ENCODE data around the gene PSEN1. TPM values are rescaled to one million over a fixed set of nuclear protein-coding genes. Genes with fewer than 3 reads are reported as not detected.
A peak's percentile ranks its signal among the peaks of the same experiment; 100 is the strongest.
"Not testable (repeated sequence)": the region's sequence is repeated elsewhere in the genome, so short reads cannot be mapped to it uniquely, and the experiment has no call there.

PSEN1 gene
- polyA plus RNA-seq, 1 donor (not counting 4 experiments of a cell fraction or from before 2014, with no cell fraction given): 32.6 TPM

DNA sequence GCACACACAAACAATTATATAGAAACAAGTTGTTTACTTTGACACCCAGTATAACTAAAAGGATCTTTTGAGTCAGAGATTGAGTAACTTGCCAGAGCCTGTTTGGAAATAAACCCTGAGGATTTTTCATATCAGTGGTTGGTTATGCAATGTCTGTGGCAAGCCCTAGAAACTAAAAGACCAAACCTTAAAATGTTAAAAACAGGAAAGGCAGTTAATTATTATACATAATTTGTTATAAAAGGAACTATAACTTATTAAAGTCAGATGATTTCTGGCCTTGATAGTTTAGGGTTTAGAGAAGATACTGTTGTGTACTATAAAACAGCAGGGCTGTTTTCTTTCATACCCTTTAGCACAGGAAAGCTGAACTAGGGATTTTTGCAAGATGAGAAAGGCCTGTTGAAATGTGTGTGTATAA lies 44.1 kb downstream of the PSEN1 start:
- Histone ChIP-seq H2AFZ (ENCODE audit: control insufficient read depth, low read length) (no peak overlapping the region), H3K4me2 (ENCODE audit: control insufficient read depth, extremely low read depth, insufficient read depth, low read depth, low read length) (peak overlapping the region; percentile 54), H3K4me1 (ENCODE audit: control insufficient read depth, extremely low read depth, insufficient read depth, low read length) (peaks cover 13% of the 10 kb centered on the region), H3K4me3 (ENCODE audit: control insufficient read depth in 2 of 3, extremely low read depth in 1 of 3, insufficient read depth in 2 of 3, low read depth in 1 of 3, low read length in 3 of 3) (no peak overlapping the region), H3K9ac (ENCODE audit: control insufficient read depth, extremely low read depth, insufficient read depth, low read length) (peak overlapping the region; percentile 52), H3K9me3 (ENCODE audit: control insufficient read depth, low read depth, low read length) (no peaks in the 10 kb centered on the region), H3K27ac (ENCODE audit: control insufficient read depth, insufficient read depth, low read length) (peak overlapping the region; percentile 90), H3K79me2 (ENCODE audit: control insufficient read depth, insufficient read depth, low read length) (no peaks in the 10 kb centered on the region), H3K36me3 (ENCODE audit: control insufficient read depth in 2 of 2, extremely low read depth in 1 of 2, insufficient read depth in 2 of 2, low read length in 2 of 2) (peaks cover 4 to 5% of the 10 kb centered on the region in 2 experiments), H4K20me1 (ENCODE audit: control insufficient read depth, extremely low read depth, insufficient read depth, low read length) (no peaks in the 10 kb centered on the region), H3K27me3 (ENCODE audit: control insufficient read depth, extremely low read depth, insufficient read depth, low read length) (no peaks in the 10 kb centered on the region), H3K9me1 (ENCODE audit: control insufficient read depth, extremely low read depth, insufficient read depth, low read length) (no peaks in the 10 kb centered on the region)
- peak; percentile 15 for DNase-seq (ENCODE audit: low read depth, low spot score)
- dilution Hi-C loops (cut with MboI; ENCODE audit: extremely low pct_ligation_motif_present, low sequenced_read_pairs): no loop called here
- FAIRE-seq: no peak
- TF ChIP-seq, protein P1, sequence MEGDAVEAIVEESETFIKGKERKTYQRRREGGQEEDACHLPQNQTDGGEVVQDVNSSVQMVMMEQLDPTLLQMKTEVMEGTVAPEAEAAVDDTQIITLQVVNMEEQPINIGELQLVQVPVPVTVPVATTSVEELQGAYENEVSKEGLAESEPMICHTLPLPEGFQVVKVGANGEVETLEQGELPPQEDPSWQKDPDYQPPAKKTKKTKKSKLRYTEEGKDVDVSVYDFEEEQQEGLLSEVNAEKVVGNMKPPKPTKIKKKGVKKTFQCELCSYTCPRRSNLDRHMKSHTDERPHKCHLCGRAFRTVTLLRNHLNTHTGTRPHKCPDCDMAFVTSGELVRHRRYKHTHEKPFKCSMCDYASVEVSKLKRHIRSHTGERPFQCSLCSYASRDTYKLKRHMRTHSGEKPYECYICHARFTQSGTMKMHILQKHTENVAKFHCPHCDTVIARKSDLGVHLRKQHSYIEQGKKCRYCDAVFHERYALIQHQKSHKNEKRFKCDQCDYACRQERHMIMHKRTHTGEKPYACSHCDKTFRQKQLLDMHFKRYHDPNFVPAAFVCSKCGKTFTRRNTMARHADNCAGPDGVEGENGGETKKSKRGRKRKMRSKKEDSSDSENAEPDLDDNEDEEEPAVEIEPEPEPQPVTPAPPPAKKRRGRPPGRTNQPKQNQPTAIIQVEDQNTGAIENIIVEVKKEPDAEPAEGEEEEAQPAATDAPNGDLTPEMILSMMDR (optimal IDR thresholded peaks at IDR 0.05 in 1 of 3, IDR thresholded peaks at IDR 0.05 in 1 of 3, conservative IDR thresholded peaks at IDR 0.05 in 1 of 3; ENCODE audit: extremely low read depth in 1 of 3, insufficient read depth in 2 of 3, low read length in 3 of 3): no peak
- TF ChIP-seq EZH2 (IDR thresholded peaks at IDR 0.05; ENCODE audit: low read length): no peak

DNA sequence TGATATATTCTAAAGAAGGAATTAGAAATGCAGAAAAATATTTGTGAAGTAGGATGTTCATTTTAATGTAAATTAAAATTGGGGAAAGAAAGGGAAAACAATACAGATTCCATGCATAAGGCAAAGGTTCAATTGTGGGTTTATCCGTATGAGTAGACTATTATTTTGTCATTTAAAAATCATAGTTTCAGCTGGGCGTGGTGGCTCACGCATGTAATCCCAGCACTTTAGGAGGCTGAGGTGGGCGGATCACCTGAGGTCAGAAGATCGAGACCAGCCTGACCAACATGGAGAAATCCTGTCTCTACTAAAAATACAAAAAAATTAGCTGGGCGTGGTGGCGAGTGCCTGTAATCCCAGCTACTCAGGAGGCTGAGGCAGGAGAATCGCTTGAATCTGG lies 44.7 kb downstream of the PSEN1 start:
- H3K27me3 ChIP-seq (ENCODE audit: control insufficient read depth, extremely low read depth, insufficient read depth, low read length); dilution Hi-C loops (cut with MboI; ENCODE audit: extremely low pct_ligation_motif_present, low sequenced_read_pairs); H3K4me3 ChIP-seq (ENCODE audit: control insufficient read depth in 2 of 3, extremely low read depth in 1 of 3, insufficient read depth in 2 of 3, low read depth in 1 of 3, low read length in 3 of 3); H2AFZ ChIP-seq (ENCODE audit: control insufficient read depth, low read length); H3K9me3 ChIP-seq (ENCODE audit: control insufficient read depth, low read depth, low read length); DNase-seq (ENCODE audit: low read depth, low spot score); H3K4me2 ChIP-seq (ENCODE audit: control insufficient read depth, extremely low read depth, insufficient read depth, low read depth, low read length); H3K36me3 ChIP-seq (ENCODE audit: control insufficient read depth in 2 of 2, extremely low read depth in 1 of 2, insufficient read depth in 2 of 2, low read length in 2 of 2); H4K20me1 ChIP-seq (ENCODE audit: control insufficient read depth, extremely low read depth, insufficient read depth, low read length); H3K79me2 ChIP-seq (ENCODE audit: control insufficient read depth, insufficient read depth, low read length); FAIRE-seq; H3K9me1 ChIP-seq (ENCODE audit: control insufficient read depth, extremely low read depth, insufficient read depth, low read length): not testable (repeated sequence)
- H3K4me1 ChIP-seq (ENCODE audit: control insufficient read depth, extremely low read depth, insufficient read depth, low read length): peaks cover 13% of the 10 kb centered on the region
- H3K9ac ChIP-seq (ENCODE audit: control insufficient read depth, extremely low read depth, insufficient read depth, low read length): peak overlapping the region; percentile 52
- peak overlapping the region; percentile 90 for H3K27ac ChIP-seq (ENCODE audit: control insufficient read depth, insufficient read depth, low read length)

DNA sequence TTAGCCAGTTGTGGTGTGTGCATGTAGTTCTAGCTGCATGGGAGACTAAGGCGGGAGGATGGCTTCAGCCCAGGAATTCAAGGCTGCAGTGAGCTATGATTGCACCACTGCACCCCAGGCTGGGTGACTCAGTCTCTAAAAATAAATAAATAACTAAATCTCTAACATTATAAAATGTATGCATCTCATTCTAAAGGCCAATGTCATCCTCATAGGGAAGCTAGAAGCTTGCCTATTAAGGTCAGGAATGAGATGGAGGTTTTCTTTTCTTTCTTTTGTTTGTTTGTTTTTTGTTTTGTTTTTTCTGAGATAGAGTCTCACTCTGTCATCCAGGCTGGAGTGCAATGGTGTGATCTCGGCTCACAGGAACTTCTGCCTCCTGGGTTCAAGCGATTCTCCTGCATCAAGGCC lies 52.2 kb downstream of the PSEN1 start:
- no peak overlapping the region for H3K27ac ChIP-seq (ENCODE audit: control insufficient read depth, insufficient read depth, low read length)
- no peak overlapping the region for H3K4me3 ChIP-seq (ENCODE audit: control insufficient read depth in 2 of 3, extremely low read depth in 1 of 3, insufficient read depth in 2 of 3, low read depth in 1 of 3, low read length in 3 of 3)
- H3K79me2 ChIP-seq (ENCODE audit: control insufficient read depth, insufficient read depth, low read length): no peaks in the 10 kb centered on the region
- H3K4me2 ChIP-seq (ENCODE audit: control insufficient read depth, extremely low read depth, insufficient read depth, low read depth, low read length): no peak overlapping the region
- no peak for TF ChIP-seq EZH2 (IDR thresholded peaks at IDR 0.05; ENCODE audit: low read length)
- TF ChIP-seq, protein P1 (optimal IDR thresholded peaks at IDR 0.05 in 1 of 3, IDR thresholded peaks at IDR 0.05 in 1 of 3, conservative IDR thresholded peaks at IDR 0.05 in 1 of 3; ENCODE audit: extremely low read depth in 1 of 3, insufficient read depth in 2 of 3, low read length in 3 of 3): no peak
- dilution Hi-C loops (cut with MboI; ENCODE audit: extremely low pct_ligation_motif_present, low sequenced_read_pairs): no loop called here
- H3K9me1 ChIP-seq (ENCODE audit: control insufficient read depth, extremely low read depth, insufficient read depth, low read length): no peaks in the 10 kb centered on the region
- H3K27me3 ChIP-seq (ENCODE audit: control insufficient read depth, extremely low read depth, insufficient read depth, low read length): no peaks in the 10 kb centered on the region
- H3K4me1 ChIP-seq (ENCODE audit: control insufficient read depth, extremely low read depth, insufficient read depth, low read length): no peaks in the 10 kb centered on the region
- no peaks in the 10 kb centered on the region for H3K9me3 ChIP-seq (ENCODE audit: control insufficient read depth, low read depth, low read length)
- H3K36me3 ChIP-seq (ENCODE audit: control insufficient read depth in 2 of 2, extremely low read depth in 1 of 2, insufficient read depth in 2 of 2, low read length in 2 of 2): peaks cover 9 to 11% of the 10 kb centered on the region in 2 experiments
- no peak overlapping the region for H3K9ac ChIP-seq (ENCODE audit: control insufficient read depth, extremely low read depth, insufficient read depth, low read length)
- DNase-seq (ENCODE audit: low read depth, low spot score) (no peak), FAIRE-seq (no peak)
- no peak overlapping the region for H2AFZ ChIP-seq (ENCODE audit: control insufficient read depth, low read length)
- H4K20me1 ChIP-seq (ENCODE audit: control insufficient read depth, extremely low read depth, insufficient read depth, low read length): no peaks in the 10 kb centered on the region
